Measurements from ENCODE around the gene HNF1B. TPM values are rescaled to one million over a fixed set of nuclear protein-coding genes. Genes with fewer than 3 reads are reported as not detected.

Gene HNF1B
- total and polyA plus RNA-seq, 10 of the 15 experiments (the other 5 are each of a cell fraction or from before 2014, with no cell fraction given): 0.51 to 12.7 (median 1.9) TPM

- TF ChIP-seq USF1 (IDR thresholded peaks at IDR 0.05; ENCODE audit: borderline replicate concordance, extremely low read length, insufficient read depth, low read depth, low read length): no peak
Observed at GRCh38 chr17:37746617-37747016, 1.8 kb upstream of the HNF1B start (continued).

GRCh38 chr17:37745801-37746426 lies 1.1 kb upstream of the HNF1B start:
- intact Hi-C loops (cut with micrococcal nuclease; ENCODE audit: unreplicated experiment) (loop anchor here (2.0 kb wide), 1 partner anchor 23 kb away; no protein-coding TSS in a partner anchor), in situ Hi-C loops (cut with MboI) (no loop called here)
- Histone ChIP-seq H3K4me1 (ENCODE audit: control insufficient read depth, insufficient read depth, low read length) (peaks cover 46% of the 10 kb centered on the region), H3K4me2 (ENCODE audit: control insufficient read depth, insufficient read depth) (peak overlapping the region; percentile 75), H3K36me3 (ENCODE audit: control insufficient read depth in 2 of 2, insufficient read depth in 2 of 2, low read length in 1 of 2) (no peaks in the 10 kb centered on the region), H3K9ac (ENCODE audit: control insufficient read depth, insufficient read depth, low read length) (peak overlapping the region; percentile 40), H3K27ac (ENCODE audit: control insufficient read depth, insufficient read depth) (peak overlapping the region; percentile 56), H3K79me2 (ENCODE audit: control insufficient read depth, insufficient read depth, low read length) (no peaks in the 10 kb centered on the region; the same call in none of the 2 replicates), H3K9me3 (replicated peaks; ENCODE audit: control insufficient read depth, insufficient read depth, low read length) (no peaks in the 10 kb centered on the region), H2AFZ (ENCODE audit: control insufficient read depth, low read depth, low read length) (no peak overlapping the region), H3K4me3 (peak overlapping the region; percentile 38; the same call in 1 of the 2 replicates), H4K20me1 (ENCODE audit: control insufficient read depth, insufficient read depth) (no peaks in the 10 kb centered on the region), H3K27me3 (replicated peaks in 1 of 2; ENCODE audit: control insufficient read depth in 2 of 2, insufficient read depth in 2 of 2, low read length in 1 of 2) (peaks cover 0 to 22% of the 10 kb centered on the region in 2 experiments; a peak in 2 of 4 replicates)
- DNase-seq (ENCODE audit: low read depth, low spot score): no peak
- TF ChIP-seq MAX (IDR thresholded peaks at IDR 0.05; ENCODE audit: low read depth, low read length) (peak; percentile 3; the same call in 1 of the 2 replicates), PBX3 (IDR thresholded peaks at IDR 0.05; ENCODE audit: insufficient replicate concordance, low read depth, low read length) (no peak), ZNF622 (IDR thresholded peaks at IDR 0.05) (no peak)
- RAD21 ChIA-PET (ENCODE audit: unreplicated experiment): interaction anchor here (0.7 to 5.0 kb wide), 14 partner anchors 11 to 370 kb away, joined by 3 to 41 read pairs (median 6); partner anchors contain the start of gene C17orf78
- ATAC-seq: peak; percentile 10
- BruUV-seq (replicated peaks): no TSS peak
- POLR2A ChIA-PET: interaction anchor here (0.6 to 4.4 kb wide), 13 partner anchors 9 to 202 kb away, joined by 3 to 44 read pairs (median 4); partner anchors contain the start of gene SYNRG
- SMC1A ChIA-PET (ENCODE audit: uncharacterized antibody, unreplicated experiment): interaction anchor here (0.8 to 8.5 kb wide), 14 partner anchors 9 to 104 kb away, joined by 3 to 167 read pairs (median 4); no protein-coding TSS in a partner anchor
- CTCF ChIA-PET: interaction anchor here (0.6 to 5.1 kb wide), 15 partner anchors 12 to 96 kb away, joined by 3 to 58 read pairs (median 3); no protein-coding TSS in a partner anchor
- no peak for FAIRE-seq
- WGBS (ENCODE audit: insufficient coverage, insufficient replicate concordance, low lambda C conversion rate, missing lambda C conversion rate): 49% methylated on average over 20 of the region's 20 CpGs
